PFSK-1 (cell line): ENCODE measurements around the gene TOX4.

Experiments
- POLR2AphosphoS5 ChIP-seq: IDR thresholded peaks from 2 replicates; pipeline ENCODE4 v1.6.1; 2012; ENCODE audit warnings: low read depth, mild to moderate bottlenecking, control low read depth, low read length, moderate library complexity
- TF ChIP-seq, protein P1 (sequence below), 2 experiments: IDR thresholded peaks; 2 replicates each; pipeline versions ENCODE4 v1.6.1 to v1.8.0; 2011 to 2012; ENCODE audit warnings: low read depth in 2 of 2, low read length in 2 of 2, control low read depth in 1 of 2, inconsistent platforms in 1 of 2, mild to moderate bottlenecking in 1 of 2, moderate library complexity in 1 of 2; ENCODE audit not compliant: insufficient read depth in 1 of 2

DNA sequence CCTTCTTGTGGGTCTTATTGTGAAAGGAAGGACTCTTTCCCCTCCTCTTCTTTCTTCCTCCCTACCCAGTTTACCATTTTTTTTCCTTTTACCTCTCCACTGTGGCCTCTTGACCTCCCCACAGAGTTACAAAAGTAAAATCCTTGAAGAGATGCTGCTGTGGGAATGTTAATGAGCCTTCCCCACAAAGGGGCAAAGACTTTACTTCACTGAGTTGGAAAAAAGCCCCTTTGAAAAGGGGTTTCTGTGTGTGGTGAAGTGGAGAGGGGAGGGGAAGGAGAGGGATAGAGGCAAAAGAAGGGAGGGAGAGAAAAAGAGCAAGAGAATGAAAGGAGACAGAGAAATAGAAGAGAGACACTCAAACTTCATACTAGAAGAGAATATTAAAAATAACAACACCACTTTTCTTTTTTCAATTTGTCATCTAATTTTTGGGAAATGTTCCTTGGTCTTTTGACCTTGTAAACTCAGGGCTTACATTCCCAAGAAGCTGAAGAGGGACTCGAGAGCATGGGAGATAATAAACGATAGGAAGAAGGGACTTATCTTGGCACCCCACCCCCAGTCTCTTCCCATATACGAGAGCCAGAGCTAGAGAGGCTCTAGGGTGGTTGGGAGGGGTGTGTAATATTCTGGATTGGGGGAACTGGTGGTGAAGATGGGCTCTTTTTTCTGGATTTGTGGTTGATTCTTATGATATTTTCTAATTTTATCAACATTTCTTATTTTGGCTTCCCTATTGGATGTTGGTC, 62.4 kb downstream of the TOX4 start:
- no peak for TF ChIP-seq POLR2AphosphoS5
- TF ChIP-seq, protein P1, sequence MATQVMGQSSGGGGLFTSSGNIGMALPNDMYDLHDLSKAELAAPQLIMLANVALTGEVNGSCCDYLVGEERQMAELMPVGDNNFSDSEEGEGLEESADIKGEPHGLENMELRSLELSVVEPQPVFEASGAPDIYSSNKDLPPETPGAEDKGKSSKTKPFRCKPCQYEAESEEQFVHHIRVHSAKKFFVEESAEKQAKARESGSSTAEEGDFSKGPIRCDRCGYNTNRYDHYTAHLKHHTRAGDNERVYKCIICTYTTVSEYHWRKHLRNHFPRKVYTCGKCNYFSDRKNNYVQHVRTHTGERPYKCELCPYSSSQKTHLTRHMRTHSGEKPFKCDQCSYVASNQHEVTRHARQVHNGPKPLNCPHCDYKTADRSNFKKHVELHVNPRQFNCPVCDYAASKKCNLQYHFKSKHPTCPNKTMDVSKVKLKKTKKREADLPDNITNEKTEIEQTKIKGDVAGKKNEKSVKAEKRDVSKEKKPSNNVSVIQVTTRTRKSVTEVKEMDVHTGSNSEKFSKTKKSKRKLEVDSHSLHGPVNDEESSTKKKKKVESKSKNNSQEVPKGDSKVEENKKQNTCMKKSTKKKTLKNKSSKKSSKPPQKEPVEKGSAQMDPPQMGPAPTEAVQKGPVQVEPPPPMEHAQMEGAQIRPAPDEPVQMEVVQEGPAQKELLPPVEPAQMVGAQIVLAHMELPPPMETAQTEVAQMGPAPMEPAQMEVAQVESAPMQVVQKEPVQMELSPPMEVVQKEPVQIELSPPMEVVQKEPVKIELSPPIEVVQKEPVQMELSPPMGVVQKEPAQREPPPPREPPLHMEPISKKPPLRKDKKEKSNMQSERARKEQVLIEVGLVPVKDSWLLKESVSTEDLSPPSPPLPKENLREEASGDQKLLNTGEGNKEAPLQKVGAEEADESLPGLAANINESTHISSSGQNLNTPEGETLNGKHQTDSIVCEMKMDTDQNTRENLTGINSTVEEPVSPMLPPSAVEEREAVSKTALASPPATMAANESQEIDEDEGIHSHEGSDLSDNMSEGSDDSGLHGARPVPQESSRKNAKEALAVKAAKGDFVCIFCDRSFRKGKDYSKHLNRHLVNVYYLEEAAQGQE (IDR thresholded peaks at IDR 0.05; ENCODE audit: insufficient read depth in 1 of 2, low read depth in 2 of 2, low read length in 2 of 2), result no peak
